Prostate gland (tissue), 2 donors: ENCODE data around the gene TEX35.

Experiments used
- CTCF ChIP-seq, 4 experiments: fragments of 200-600 bp in 2 of 4; fragments of 450-650 bp in 2 of 4; sonication (generic) in 2 of 4; IDR thresholded peaks; 1 replicate in 3 of 4; 2 replicates in 1 of 4; pipeline ENCODE4 v1.5.1; 2016 to 2019; ENCODE audit warnings: antibody characterized with exemption in 4 of 4, mild to moderate bottlenecking in 2 of 4, moderate library complexity in 2 of 4
- POLR2A ChIP-seq: fragments of 450-650 bp; IDR thresholded peaks from one replicate; pipeline ENCODE4 v1.6.1; 2016; ENCODE audit warnings: antibody characterized with exemption, mild to moderate bottlenecking

GRCh38 chr1:178497903-178498478, 14.9 kb upstream of the TEX35 start:
- no peak for TF ChIP-seq POLR2A
- TF ChIP-seq CTCF (IDR thresholded peaks at IDR 0.05) = no peak
